ENCODE data around the gene PDE6H.

DNA sequence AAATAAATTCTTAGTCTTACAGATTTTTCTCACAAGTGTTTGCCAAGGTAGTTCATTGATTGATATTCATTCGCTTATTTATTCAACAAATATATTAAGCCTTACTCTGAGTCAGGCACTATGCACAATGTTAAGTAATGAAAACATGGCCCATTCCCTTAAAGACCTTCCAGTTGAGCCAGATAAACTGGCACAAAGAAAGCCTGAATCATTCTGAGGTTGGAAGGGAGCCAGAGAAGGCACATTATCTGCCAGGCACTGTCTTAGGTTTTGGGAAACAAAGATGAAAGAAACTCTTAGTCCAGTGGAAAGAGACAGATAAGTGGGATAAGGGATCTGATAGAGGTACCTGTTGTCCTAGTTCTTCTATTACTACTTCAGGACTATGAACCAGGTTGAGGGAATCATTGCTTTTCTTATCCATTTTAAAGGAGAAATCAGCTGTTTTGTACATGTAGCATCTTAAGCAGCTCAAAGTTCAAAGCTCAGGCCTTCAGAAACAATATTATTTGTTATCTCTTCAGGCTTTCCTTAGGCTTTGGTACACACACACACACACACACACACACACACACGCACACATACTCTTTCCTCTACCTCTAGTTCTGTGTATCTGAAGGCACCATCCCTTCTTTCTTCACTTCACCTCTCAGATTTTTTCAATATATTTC lies 27.0 kb downstream of the PDE6H start:
- TF ChIP-seq, protein P1, sequence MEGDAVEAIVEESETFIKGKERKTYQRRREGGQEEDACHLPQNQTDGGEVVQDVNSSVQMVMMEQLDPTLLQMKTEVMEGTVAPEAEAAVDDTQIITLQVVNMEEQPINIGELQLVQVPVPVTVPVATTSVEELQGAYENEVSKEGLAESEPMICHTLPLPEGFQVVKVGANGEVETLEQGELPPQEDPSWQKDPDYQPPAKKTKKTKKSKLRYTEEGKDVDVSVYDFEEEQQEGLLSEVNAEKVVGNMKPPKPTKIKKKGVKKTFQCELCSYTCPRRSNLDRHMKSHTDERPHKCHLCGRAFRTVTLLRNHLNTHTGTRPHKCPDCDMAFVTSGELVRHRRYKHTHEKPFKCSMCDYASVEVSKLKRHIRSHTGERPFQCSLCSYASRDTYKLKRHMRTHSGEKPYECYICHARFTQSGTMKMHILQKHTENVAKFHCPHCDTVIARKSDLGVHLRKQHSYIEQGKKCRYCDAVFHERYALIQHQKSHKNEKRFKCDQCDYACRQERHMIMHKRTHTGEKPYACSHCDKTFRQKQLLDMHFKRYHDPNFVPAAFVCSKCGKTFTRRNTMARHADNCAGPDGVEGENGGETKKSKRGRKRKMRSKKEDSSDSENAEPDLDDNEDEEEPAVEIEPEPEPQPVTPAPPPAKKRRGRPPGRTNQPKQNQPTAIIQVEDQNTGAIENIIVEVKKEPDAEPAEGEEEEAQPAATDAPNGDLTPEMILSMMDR (IDR thresholded peaks at IDR 0.05) = no peak
- no peak for TF ChIP-seq POLR2A (IDR thresholded peaks at IDR 0.05)

Data from adrenal gland (tissue), 5 donors.